H1 (cell line): ENCODE measurements around the gene TXK. TPM values are rescaled to one million over a fixed set of nuclear protein-coding genes. Genes with fewer than 3 reads are reported as not detected.

Experiments used
- CTCF ChIA-PET: fragments of 300-600 bp; sonication (Branson Sonifier 250); formaldehyde crosslinking; loops from one replicate; lab custom pipeline; 2021; ENCODE audit not compliant: partially characterized antibody; lab: Charles Lee
- POLR2A ChIA-PET: fragments of 300-600 bp; sonication (Branson Sonifier 250); formaldehyde crosslinking; loops from one replicate; lab custom pipeline; 2021; ENCODE audit warnings: inconsistent platforms; ENCODE audit not compliant: partially characterized antibody; lab: Charles Lee
- DNase-seq, 2 experiments: peaks; one replicate each; pipeline versions ENCODE4 v3.0.0 to v3.0.0-alpha.2; 2010 to 2022; ENCODE audit warnings: low spot score in 2 of 2, low read depth in 1 of 2, mixed read lengths in 1 of 2
- FAIRE-seq: peaks from 2 replicates; lab custom pipeline; 2011; peaks lifted over from hg19 to GRCh38; lab: Jason Lieb, UNC
- H2AFZ ChIP-seq: 2 replicates; pipeline ENCODE4 v1.8.1; 2012; ENCODE audit warnings: low read length, inconsistent platforms
- H2AK5ac ChIP-seq: 2 replicates; pipeline ENCODE4 v1.6.1; 2013; ENCODE audit warnings: low read depth, low read length
- H2BK120ac ChIP-seq: replicated peaks from 2 replicates; pipeline ENCODE3; 2013; ENCODE audit warnings: low read depth, low read length, inconsistent platforms
- H2BK12ac ChIP-seq: 2 replicates; pipeline ENCODE4 v1.6.1; 2013; ENCODE audit warnings: low read depth, low read length
- H2BK15ac ChIP-seq: 2 replicates; pipeline ENCODE4 v1.6.1; 2013; ENCODE audit warnings: low read length
- H2BK20ac ChIP-seq: 2 replicates; pipeline ENCODE4 v1.6.1; 2013; ENCODE audit warnings: low read length
- H2BK5ac ChIP-seq: 2 replicates; pipeline ENCODE4 v1.6.1; 2013; ENCODE audit warnings: low read depth, low read length
- H3K14ac ChIP-seq: 2 replicates; pipeline ENCODE4 v1.6.1; 2013; ENCODE audit warnings: inconsistent platforms; ENCODE audit not compliant: insufficient read length
- H3K18ac ChIP-seq: 2 replicates; pipeline ENCODE4 v1.6.1; 2013; ENCODE audit warnings: low read length; ENCODE audit errors: extremely low read depth
- H3K23ac ChIP-seq: 2 replicates; pipeline ENCODE4 v1.6.1; 2013; ENCODE audit warnings: inconsistent platforms; ENCODE audit not compliant: insufficient read length
- H3K23me2 ChIP-seq: 2 replicates; pipeline ENCODE4 v1.6.1; 2013; ENCODE audit warnings: low read depth, low read length
- H3K27ac ChIP-seq: 2 replicates; pipeline ENCODE4 v1.6.1; 2011; ENCODE audit warnings: low read depth, low read length, inconsistent platforms
- H3K27me3 ChIP-seq, 4 experiments: replicated peaks in 1 of 4; 1 replicate in 1 of 4; 2 replicates in 3 of 4; pipeline versions ENCODE4 v1.6.1 to v1.8.1; 2011 to 2013; ENCODE audit warnings: low read length in 3 of 4, mild to moderate bottlenecking in 3 of 4, inconsistent platforms in 2 of 4, mixed read lengths in 2 of 4, moderate library complexity in 1 of 4; ENCODE audit not compliant: control insufficient read depth in 3 of 4, insufficient read depth in 3 of 4; ENCODE audit errors: extremely low read depth in 1 of 4
- H3K36me3 ChIP-seq, 4 experiments: 2 replicates each; pipeline versions ENCODE4 v1.6.1 to v1.8.1; 2011 to 2013; ENCODE audit warnings: mild to moderate bottlenecking in 4 of 4, low read length in 3 of 4, moderate library complexity in 2 of 4, control low read depth in 1 of 4, inconsistent platforms in 1 of 4; ENCODE audit not compliant: insufficient read depth in 4 of 4, control insufficient read depth in 2 of 4
- H3K4ac ChIP-seq: replicated peaks from 2 replicates; pipeline ENCODE3; 2013; ENCODE audit warnings: low read length, low read depth, mixed read lengths, inconsistent platforms; ENCODE audit not compliant: insufficient read length
- H3K4me1 ChIP-seq, 4 experiments: replicated peaks in 1 of 4; 1 replicate in 1 of 4; 2 replicates in 3 of 4; pipeline versions ENCODE4 v1.6.1 to v1.8.1; 2011 to 2013; ENCODE audit warnings: low read length in 3 of 4, inconsistent platforms in 2 of 4, mixed read lengths in 1 of 4; ENCODE audit not compliant: insufficient read depth in 4 of 4, control insufficient read depth in 3 of 4
- H3K4me2 ChIP-seq, 2 experiments: 2 replicates each; pipeline versions ENCODE4 v1.6.1 to v1.8.1; 2011 to 2013; ENCODE audit warnings: low read depth in 2 of 2, low read length in 2 of 2, control low read depth in 1 of 2, inconsistent platforms in 1 of 2, mild to moderate bottlenecking in 1 of 2; ENCODE audit not compliant: insufficient read depth in 1 of 2
- H3K4me3 ChIP-seq, 4 experiments: fragments of 200-600, 300-600 bp in 1 of 4; sonication (generic), shearing (Covaris generic), sonication (Bioruptor Twin) in 1 of 4; 2 replicates each; pipeline versions ENCODE4 v1.5.1 to v1.8.1; 2011 to 2016; ENCODE audit warnings: low read length in 4 of 4, low read depth in 3 of 4, control low read depth in 2 of 4, inconsistent platforms in 2 of 4, mild to moderate bottlenecking in 2 of 4, mixed read lengths in 1 of 4, moderate library complexity in 1 of 4; ENCODE audit not compliant: insufficient read depth in 2 of 4; ENCODE audit errors: extremely low read depth in 1 of 4
- H3K56ac ChIP-seq: replicated peaks from 2 replicates; pipeline ENCODE3; 2013; ENCODE audit warnings: low read depth, mild to moderate bottlenecking, mixed read lengths, low read length, inconsistent platforms; ENCODE audit not compliant: insufficient read length
- H3K79me1 ChIP-seq: 2 replicates; pipeline ENCODE4 v1.6.1; 2013; ENCODE audit warnings: low read depth, low read length, control low read depth
- H3K79me2 ChIP-seq, 2 experiments: 2 replicates each; pipeline versions ENCODE4 v1.6.1 to v1.8.1; 2012 to 2013; ENCODE audit warnings: low read length in 2 of 2, mild to moderate bottlenecking in 2 of 2, inconsistent platforms in 1 of 2; ENCODE audit not compliant: insufficient read depth in 2 of 2, control insufficient read depth in 1 of 2
- H3K9ac ChIP-seq, 4 experiments: replicated peaks in 1 of 4; 1 replicate in 1 of 4; 2 replicates in 3 of 4; pipeline versions ENCODE4 v1.6.1 to v1.8.1; 2011 to 2013; ENCODE audit warnings: low read depth in 3 of 4, low read length in 3 of 4, control low read depth in 2 of 4, mild to moderate bottlenecking in 2 of 4, moderate library complexity in 2 of 4, inconsistent platforms in 1 of 4; ENCODE audit errors: extremely low read depth in 1 of 4
- H3K9me3 ChIP-seq, 2 experiments: 2 replicates each; pipeline versions ENCODE4 v1.6.1 to v1.8.1; 2012 to 2013; ENCODE audit warnings: mild to moderate bottlenecking in 2 of 2, moderate library complexity in 2 of 2, control low read depth in 1 of 2, inconsistent platforms in 1 of 2, low read depth in 1 of 2, low read length in 1 of 2, mixed read lengths in 1 of 2; ENCODE audit not compliant: insufficient read depth in 2 of 2
- H4K20me1 ChIP-seq, 2 experiments: replicated peaks in 1 of 2; 2 replicates each; pipeline versions ENCODE3 to v1.8.1; 2011 to 2013; ENCODE audit warnings: inconsistent platforms in 2 of 2, low read length in 2 of 2, mild to moderate bottlenecking in 1 of 2; ENCODE audit not compliant: insufficient read depth in 2 of 2, control insufficient read depth in 1 of 2
- H4K5ac ChIP-seq: 2 replicates; pipeline ENCODE4 v1.6.1; 2013; ENCODE audit warnings: low read length, low read depth, mixed read lengths, inconsistent platforms; ENCODE audit not compliant: insufficient read length
- H4K8ac ChIP-seq: 2 replicates; pipeline ENCODE4 v1.8.0; 2013; ENCODE audit warnings: mild to moderate bottlenecking, moderate library complexity, low read length, inconsistent platforms; ENCODE audit not compliant: insufficient read depth; ENCODE audit errors: extremely low read depth
- H4K91ac ChIP-seq: replicated peaks from 2 replicates; pipeline ENCODE3; 2013; ENCODE audit warnings: low read length, mixed read lengths, inconsistent platforms; ENCODE audit not compliant: insufficient read length
- SAP30 ChIP-seq: fragments of 300-600 bp; sonication (generic); IDR thresholded peaks from 2 replicates; pipeline ENCODE4 v1.7.1; 2012; ENCODE audit warnings: low read length, moderate library complexity, mild to moderate bottlenecking, inconsistent platforms; ENCODE audit not compliant: insufficient read depth, insufficient replicate concordance
- TCF12 ChIP-seq: IDR thresholded peaks from 2 replicates; pipeline ENCODE4 v1.6.1; 2011; ENCODE audit warnings: low read depth, mild to moderate bottlenecking, low read length
- WGBS, 2 experiments: shearing (Covaris generic) in 1 of 2; methylation state at CpG; one replicate each; pipeline versions ENCODE4 v1.1.6 to v1.1.7; 2013 to 2015; ENCODE audit warnings: low lambda C conversion rate in 2 of 2, mixed read lengths in 2 of 2, inconsistent platforms in 1 of 2, low coverage in 1 of 2, missing lambda C conversion rate in 1 of 2; ENCODE audit not compliant: insufficient replicate concordance in 2 of 2, insufficient coverage in 1 of 2, insufficient read length in 1 of 2; ENCODE audit errors: extremely low coverage in 1 of 2, missing lambda C conversion rate in 1 of 2; 5-methylcytosine and 5-hydroxymethylcytosine counted together
- polyA plus RNA-seq, 7 experiments: library from polyadenylated mRNA; depleted of rRNA in 3 of 7; stranded (reverse) in 5 of 7; unstranded in 2 of 7; fragments of >200 nt in 5 of 7; fragments of 200-250 nt in 2 of 7; gene quantifications; 1 replicate in 5 of 7; 2 replicates in 1 of 7; 4 replicates in 1 of 7; pipeline versions ENCODE4 v1.2.1 to v1.2.3, GENCODE V29; 2011 to 2013; ENCODE audit warnings: missing spikeins in 2 of 7, mixed read lengths in 2 of 7
- total RNA-seq: library from RNA; stranded (reverse); fragmentation: NEBNext Ultra II Directional; extraction: Animal tissue kit (Norgen Biotek cat#: 25700); gene quantifications from 2 replicates; pipeline ENCODE4 v1.2.1, GENCODE V29; 2021

The TXK gene
- total and polyA plus RNA-seq, 2 of the 8 experiments (the other 6 are each of a cell fraction or from before 2014, with no cell fraction given): not detected

DNA sequence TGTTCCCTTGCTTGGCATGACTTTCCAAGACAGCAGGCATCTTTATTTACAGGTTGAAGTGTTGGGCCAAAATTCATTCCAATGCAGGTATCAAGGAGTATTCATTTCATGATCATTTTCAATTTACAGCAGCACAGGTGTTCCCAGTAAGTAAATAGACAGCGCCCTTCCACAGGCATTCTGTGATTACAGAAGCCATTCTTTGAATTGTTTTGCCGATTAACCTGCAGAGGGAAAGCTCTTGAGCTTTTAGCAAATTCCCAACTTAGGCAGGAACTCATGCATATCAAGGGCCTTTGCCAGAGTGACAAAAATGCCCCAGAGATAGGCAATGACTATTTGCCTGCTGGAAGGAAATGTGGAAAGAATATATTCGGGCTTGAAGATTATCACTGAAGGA is 6.8 kb downstream of the TXK start:
- Histone ChIP-seq H2BK15ac (no peak overlapping the region), H3K9ac (peak overlapping the region in 1 of 4 experiments; percentile 10; a peak in 2 of 7 replicates), H2BK5ac (peak overlapping the region; percentile 3; the same call in 1 of the 2 replicates), H3K9me3 (no peaks in the 10 kb centered on the region), H3K79me2 (no peaks in the 10 kb centered on the region), H3K56ac (no peak overlapping the region), H3K4me2 (peak overlapping the region; percentile 38 to 63), H3K27ac (peak overlapping the region; percentile 33; the same call in 1 of the 2 replicates), H2AFZ (peak overlapping the region; percentile 4; the same call in 1 of the 2 replicates), H3K14ac (no peak overlapping the region), H3K4ac (no peak overlapping the region), H3K27me3 (no peaks in the 10 kb centered on the region), H2BK20ac (no peak overlapping the region), H4K91ac (no peak overlapping the region), H3K4me3 (peak overlapping the region in 2 of 4 experiments; percentile 21 to 42; a peak in 3 of 8 replicates), H3K4me1 (peaks cover 0 to 14% (median 7%) of the 10 kb centered on the region in 4 experiments; a peak in 5 of 7 replicates), H4K5ac (no peak overlapping the region), H3K18ac (no peak overlapping the region; the same call in 1 of the 2 replicates), H3K79me1 (no peaks in the 10 kb centered on the region), H3K23ac (no peak overlapping the region), H4K8ac (no peak overlapping the region), H2BK120ac (no peak overlapping the region), H2BK12ac (peak overlapping the region; percentile 76; the same call in 1 of the 2 replicates), H3K36me3 (no peaks in the 10 kb centered on the region), H2AK5ac (no peak overlapping the region), H4K20me1 (no peaks in the 10 kb centered on the region), H3K23me2 (no peaks in the 10 kb centered on the region)
- WGBS, 2 experiments: 14% methylated on average over 3 of the region's 3 CpGs; no CpG with 5 or more reads in 1 of the 2 experiments
- ChIA-PET POLR2A (interaction anchor here (0.7 to 1.7 kb wide), 7 partner anchors 10 to 363 kb away, joined by 3 to 5 read pairs (median 3); partner anchors contain the start of genes SLC10A4 and ZAR1), CTCF (interaction anchor here (0.7 to 6.2 kb wide), 18 partner anchors 9 to 661 kb away, joined by 3 to 64 read pairs (median 6); no protein-coding TSS in a partner anchor)
- DNase-seq (no peak), FAIRE-seq (peak; percentile 39)
- no peak for TF ChIP-seq SAP30
- peak; percentile 79; the same call in 1 of the 2 replicates for TF ChIP-seq TCF12
